Endothelial cell of umbilical vein (primary cell): Measurements from ENCODE around the gene UGT1A5.

Experiments
- EZH2 ChIP-seq: IDR thresholded peaks from 2 replicates; pipeline ENCODE4 v1.6.1; 2012; ENCODE audit warnings: borderline replicate concordance, low read depth, mild to moderate bottlenecking, moderate library complexity, low read length, inconsistent platforms; ENCODE audit not compliant: severe bottlenecking
- FOS ChIP-seq: IDR thresholded peaks from 2 replicates; pipeline ENCODE4 v1.6.1; 2011; ENCODE audit warnings: mild to moderate bottlenecking, low read length, moderate library complexity, borderline replicate concordance; ENCODE audit not compliant: insufficient read depth
- GATA2 ChIP-seq: IDR thresholded peaks from 2 replicates; pipeline ENCODE4 v1.7.0; 2011; ENCODE audit warnings: low read depth, mild to moderate bottlenecking, moderate library complexity, mixed read lengths, low read length; ENCODE audit not compliant: insufficient read length, insufficient read depth
- JUN ChIP-seq: IDR thresholded peaks from 2 replicates; pipeline ENCODE4 v1.6.1; 2011; ENCODE audit warnings: borderline replicate concordance, low read depth; ENCODE audit not compliant: insufficient read length, insufficient read depth
- MAX ChIP-seq: IDR thresholded peaks from 2 replicates; pipeline ENCODE4 v1.6.1; 2011; ENCODE audit not compliant: insufficient read depth, insufficient read length
- MYC ChIP-seq: IDR thresholded peaks from one replicate; pipeline ENCODE4 v1.6.1; 2011; ENCODE audit warnings: mild to moderate bottlenecking, low read depth, low read length
- POLR2A ChIP-seq: IDR thresholded peaks from 2 replicates; pipeline ENCODE4 v1.6.1; 2012; ENCODE audit warnings: low read depth, mild to moderate bottlenecking, control low read depth, low read length
- POLR2AphosphoS5 ChIP-seq: IDR thresholded peaks from 2 replicates; pipeline ENCODE4 v1.6.1; 2012; ENCODE audit warnings: low read depth, mild to moderate bottlenecking, control low read depth, low read length, moderate library complexity; ENCODE audit not compliant: insufficient read depth
- TF ChIP-seq, protein P1 (sequence below), 2 donors: IDR thresholded peaks; 1 replicate in 1 of 2; 2 replicates in 1 of 2; pipeline ENCODE4 v1.5.1; 2011; ENCODE audit warnings: low read length in 2 of 2, mild to moderate bottlenecking in 2 of 2, moderate library complexity in 2 of 2, control low read depth in 1 of 2, inconsistent platforms in 1 of 2, low read depth in 1 of 2; ENCODE audit not compliant: insufficient read depth in 1 of 2; ENCODE audit errors: extremely low read depth in 1 of 2

DNA sequence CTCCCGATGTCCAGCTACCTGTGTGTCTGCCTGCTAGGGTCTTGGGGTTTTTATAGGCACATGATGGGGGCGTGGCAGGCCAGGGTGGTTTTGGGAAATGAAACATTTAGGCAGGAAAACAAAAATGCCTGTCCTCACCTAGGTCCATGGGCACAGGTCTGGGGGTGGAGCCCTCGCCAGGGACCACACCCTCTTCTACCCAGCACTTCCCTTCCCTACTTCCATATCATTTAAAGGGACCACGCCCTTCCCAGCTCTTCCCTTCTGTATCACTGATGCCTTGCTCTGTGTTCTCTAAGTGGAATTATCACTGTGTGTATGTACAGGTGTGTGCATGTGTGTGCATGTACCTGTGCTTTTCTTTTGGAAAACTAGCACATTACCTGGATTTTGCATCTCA lies 53.7 kb downstream of the UGT1A5 start:
- TF ChIP-seq POLR2AphosphoS5 (no peak), MYC (no peak), EZH2 (no peak), FOS (no peak), POLR2A (no peak), MAX (no peak), JUN (no peak), GATA2 (no peak)
- TF ChIP-seq, protein P1, sequence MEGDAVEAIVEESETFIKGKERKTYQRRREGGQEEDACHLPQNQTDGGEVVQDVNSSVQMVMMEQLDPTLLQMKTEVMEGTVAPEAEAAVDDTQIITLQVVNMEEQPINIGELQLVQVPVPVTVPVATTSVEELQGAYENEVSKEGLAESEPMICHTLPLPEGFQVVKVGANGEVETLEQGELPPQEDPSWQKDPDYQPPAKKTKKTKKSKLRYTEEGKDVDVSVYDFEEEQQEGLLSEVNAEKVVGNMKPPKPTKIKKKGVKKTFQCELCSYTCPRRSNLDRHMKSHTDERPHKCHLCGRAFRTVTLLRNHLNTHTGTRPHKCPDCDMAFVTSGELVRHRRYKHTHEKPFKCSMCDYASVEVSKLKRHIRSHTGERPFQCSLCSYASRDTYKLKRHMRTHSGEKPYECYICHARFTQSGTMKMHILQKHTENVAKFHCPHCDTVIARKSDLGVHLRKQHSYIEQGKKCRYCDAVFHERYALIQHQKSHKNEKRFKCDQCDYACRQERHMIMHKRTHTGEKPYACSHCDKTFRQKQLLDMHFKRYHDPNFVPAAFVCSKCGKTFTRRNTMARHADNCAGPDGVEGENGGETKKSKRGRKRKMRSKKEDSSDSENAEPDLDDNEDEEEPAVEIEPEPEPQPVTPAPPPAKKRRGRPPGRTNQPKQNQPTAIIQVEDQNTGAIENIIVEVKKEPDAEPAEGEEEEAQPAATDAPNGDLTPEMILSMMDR (IDR thresholded peaks at IDR 0.05; ENCODE audit: extremely low read depth in 1 of 2, insufficient read depth in 1 of 2, low read depth in 1 of 2, low read length in 2 of 2), result no peak
